Mesothelial cell of epicardium (in vitro differentiated cells): ENCODE results near the gene ZNF831. TPM values are rescaled to one million over a fixed set of nuclear protein-coding genes. Genes with fewer than 3 reads are reported as not detected.

Experiments
- DNase-seq, 2 experiments: peaks; one replicate each; pipeline ENCODE4 v3.0.0; 2021; ENCODE audit warnings: low spot score in 2 of 2; ENCODE audit not compliant: unreplicated experiment in 2 of 2
- H3K27ac Mint-ChIP-seq: 2 replicates; pipeline ENCODE4 v1.8.0; 2021; ENCODE audit warnings: mixed read lengths
- H3K27me3 Mint-ChIP-seq: 2 replicates; pipeline ENCODE4 v1.8.0; 2021; ENCODE audit warnings: low read depth, mixed read lengths
- H3K36me3 Mint-ChIP-seq: 2 replicates; pipeline ENCODE4 v1.8.0; 2021; ENCODE audit warnings: mixed read lengths
- H3K4me1 Mint-ChIP-seq: 2 replicates; pipeline ENCODE4 v1.8.0; 2021; ENCODE audit warnings: mixed read lengths
- H3K4me3 Mint-ChIP-seq: 2 replicates; pipeline ENCODE4 v1.8.0; 2021; ENCODE audit warnings: mild to moderate bottlenecking, moderate library complexity, mixed read lengths
- H3K9me3 Mint-ChIP-seq: 2 replicates; pipeline ENCODE4 v1.8.0; 2021; ENCODE audit warnings: mixed read lengths
- CTCF ChIP-seq: fragments of 200-600 bp; sonication (generic); IDR thresholded peaks from one replicate; pipeline ENCODE4 v1.5.0; 2021; ENCODE audit warnings: antibody characterized with exemption; ENCODE audit not compliant: unreplicated experiment
- total RNA-seq: library from RNA; stranded (reverse); gene quantifications from 3 replicates; pipeline ENCODE4 v1.2.1, GENCODE V29; 2021

Gene ZNF831
- total RNA-seq, 1 donor from 2014 or later, result 0.02 TPM

- peaks cover 8% of the 10 kb centered on the region for H3K4me1 Mint-ChIP-seq
These were observed 41.7 kb upstream of the ZNF831 start for GRCh38 chr20:59121714-59122565.

GRCh38 chr20:59122566-59122919 is 41.1 kb upstream of the ZNF831 start:
- Mint-ChIP-seq H3K4me1 (peaks cover 4% of the 10 kb centered on the region), H3K36me3 (no peaks in the 10 kb centered on the region), H3K27me3 (peaks cover 56% of the 10 kb centered on the region), H3K27ac (no peak overlapping the region), H3K4me3 (no peak overlapping the region), H3K9me3 (no peaks in the 10 kb centered on the region)
- no peak for DNase-seq
- no peak for TF ChIP-seq CTCF

More at GRCh38 chr20:59121714-59122565, 41.7 kb upstream of the ZNF831 start:
- Mint-ChIP-seq H3K4me3 (no peak overlapping the region), H3K9me3 (no peaks in the 10 kb centered on the region), H3K36me3 (no peaks in the 10 kb centered on the region), H3K27ac (no peak overlapping the region), H3K27me3 (peaks cover 53% of the 10 kb centered on the region)
- TF ChIP-seq CTCF, result no peak
- DNase-seq, result no peak

- no peak overlapping the region for H3K4me3 Mint-ChIP-seq
- H3K9me3 Mint-ChIP-seq, result no peaks in the 10 kb centered on the region
- no peaks in the 10 kb centered on the region for H3K4me1 Mint-ChIP-seq
- no peak for DNase-seq
- no peaks in the 10 kb centered on the region for H3K36me3 Mint-ChIP-seq
- no peak overlapping the region for H3K27ac Mint-ChIP-seq
- H3K27me3 Mint-ChIP-seq, result peaks cover 51% of the 10 kb centered on the region
- no peak for TF ChIP-seq CTCF
These were observed 40.5 kb upstream of the ZNF831 start for GRCh38 chr20:59123011-59123677.

- Mint-ChIP-seq H3K9me3 (no peaks in the 10 kb centered on the region), H3K27ac (no peak overlapping the region), H3K27me3 (peaks cover 45% of the 10 kb centered on the region), H3K4me3 (no peak overlapping the region), H3K4me1 (no peaks in the 10 kb centered on the region), H3K36me3 (no peaks in the 10 kb centered on the region)
- DNase-seq, result no peak
- TF ChIP-seq CTCF, result no peak
These were observed 39.9 kb upstream of the ZNF831 start for GRCh38 chr20:59123678-59124255.

- no peak overlapping the region for H3K27ac Mint-ChIP-seq
- peaks cover 43% of the 10 kb centered on the region for H3K27me3 Mint-ChIP-seq
- no peak overlapping the region for H3K4me3 Mint-ChIP-seq
- TF ChIP-seq CTCF, result no peak
- H3K4me1 Mint-ChIP-seq, result no peaks in the 10 kb centered on the region
- no peaks in the 10 kb centered on the region for H3K36me3 Mint-ChIP-seq
- H3K9me3 Mint-ChIP-seq, result no peaks in the 10 kb centered on the region
- DNase-seq, result no peak
These were observed 39.2 kb upstream of the ZNF831 start for GRCh38 chr20:59124296-59125029.
